ENCODE results near the gene MRPL55. TPM values are rescaled to one million over a fixed set of nuclear protein-coding genes. Genes with fewer than 3 reads are reported as not detected.
"Not testable (repeated sequence)": the region's sequence is repeated elsewhere in the genome, so short reads cannot be mapped to it uniquely, and the experiment has no call there.

Gene MRPL55
- total RNA-seq, 1 donor from 2014 or later: 65.6 TPM

DNA sequence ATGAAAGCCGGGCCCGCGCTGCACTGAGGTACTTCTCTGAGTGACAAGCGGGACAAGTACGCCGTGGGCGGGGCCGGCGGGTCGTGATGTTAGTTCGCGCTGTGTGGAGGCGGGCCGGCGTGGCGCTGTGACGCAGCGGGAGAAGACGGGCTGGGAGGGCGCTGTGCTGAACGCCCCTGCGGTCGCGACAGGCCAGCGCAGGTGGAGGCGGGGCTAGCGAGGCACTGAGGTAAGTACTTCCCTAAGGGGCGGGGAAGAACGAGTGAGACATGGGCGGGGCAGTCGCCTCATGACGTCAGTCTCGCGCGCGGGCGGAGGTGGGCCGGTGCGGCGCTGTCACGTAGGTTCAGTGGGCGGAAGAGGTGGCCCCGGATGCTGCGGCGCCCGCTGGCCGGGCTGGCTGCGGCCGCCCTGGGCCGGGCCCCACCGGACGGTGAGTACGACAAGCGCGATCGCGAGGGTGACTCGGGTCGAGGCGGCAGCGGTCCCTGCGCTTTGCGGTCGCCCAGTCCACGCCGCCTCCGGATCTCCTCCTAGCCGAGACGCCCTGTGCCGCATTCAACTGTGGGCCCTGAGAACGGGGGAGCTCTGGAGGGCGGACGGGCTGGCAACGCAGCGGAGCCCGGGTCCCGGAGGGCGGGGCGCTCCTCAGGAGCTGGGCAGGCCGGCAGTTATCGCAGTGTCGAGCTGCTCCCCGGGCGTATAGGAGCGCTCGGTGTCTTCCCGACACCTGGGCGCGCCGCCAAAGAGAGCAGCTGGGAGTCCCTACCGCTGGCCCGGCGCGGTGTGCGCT lies 31.0 kb upstream of the MRPL55 start, which contains the start of gene GUK1:
Gene GUK1, plus strand, starts transcription at position 349 of the 793 bp plus-strand sequence. Its CDS starts 24 bp downstream, at position 373.
- peak; percentile 94 for ATAC-seq (ENCODE audit: poor library complexity)
- intact Hi-C loops (cut with DNase I): loop anchor here (2.0 kb wide), 1 partner anchor 25 kb away; the partner anchor contains the start of gene IBA57
- peak; percentile 100 for DNase-seq

DNA sequence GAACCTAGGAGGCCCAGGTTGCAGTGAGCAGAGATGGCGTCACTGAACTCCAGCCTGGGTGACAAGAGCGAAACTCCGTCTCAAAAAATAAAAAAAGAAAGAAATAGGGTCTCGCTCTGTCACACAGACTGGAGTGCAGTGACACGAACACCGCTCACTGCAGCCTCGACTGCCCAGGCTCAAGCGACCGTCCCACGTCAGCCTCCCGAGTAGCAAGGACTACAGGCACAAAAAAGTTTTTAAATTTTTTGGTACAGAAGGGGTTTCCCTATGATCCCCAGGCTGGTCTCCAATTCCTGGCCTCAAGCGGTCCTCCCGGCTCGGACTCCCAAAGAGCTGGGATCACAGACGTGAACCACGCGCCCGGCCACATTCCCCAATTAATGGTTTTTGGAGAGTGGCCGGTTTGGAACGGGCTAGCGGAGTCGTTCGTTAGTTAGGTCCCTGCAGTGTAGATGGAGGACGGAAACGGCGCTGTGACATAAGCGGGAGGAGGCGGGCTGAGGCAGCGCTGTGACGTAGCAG lies 30.4 kb upstream of the MRPL55 start:
- DNase-seq (no peak), ATAC-seq (ENCODE audit: poor library complexity) (no peak)
- intact Hi-C loops (cut with DNase I): no loop called here

DNA sequence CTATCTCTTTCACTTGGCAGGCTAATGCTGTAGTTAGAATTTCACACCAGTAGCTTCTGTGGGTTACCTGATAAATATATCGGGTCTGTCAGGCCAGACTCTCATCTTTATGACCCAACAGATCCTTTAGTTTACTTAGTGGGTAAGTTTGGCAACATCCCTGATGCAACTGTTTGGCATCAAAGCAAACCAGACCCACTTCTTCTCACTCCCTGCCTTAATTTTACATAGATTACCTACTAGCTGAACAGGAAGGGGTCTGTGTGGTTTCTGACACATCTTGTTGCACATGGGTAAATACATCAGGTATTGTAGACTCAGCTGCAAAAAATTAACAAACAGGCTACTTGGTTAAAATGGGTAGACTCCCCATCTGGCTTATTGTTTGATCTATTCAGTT lies 27.8 kb upstream of the MRPL55 start:
- no peak for DNase-seq
- no peak for ATAC-seq (ENCODE audit: poor library complexity)
- intact Hi-C loops (cut with DNase I): no loop called here

DNA sequence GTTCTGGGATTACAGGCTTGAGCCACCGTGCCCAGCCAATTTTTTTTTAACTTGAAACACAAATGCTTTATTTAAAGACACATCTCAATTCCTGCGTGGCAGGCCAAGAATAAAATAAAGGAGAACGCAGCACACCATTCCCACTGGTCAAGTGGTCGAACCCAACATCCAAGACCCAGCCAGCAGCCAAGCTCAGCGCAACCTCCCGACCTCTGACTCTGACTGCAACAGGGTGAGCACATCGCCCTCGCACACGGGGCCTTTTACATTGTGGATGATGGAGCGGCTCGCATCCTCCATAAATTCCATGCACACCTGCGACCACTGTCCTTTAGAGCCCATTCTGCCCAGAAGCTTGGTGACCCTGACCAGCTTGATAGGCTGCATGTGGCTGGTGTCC lies 25.5 kb upstream of the MRPL55 start:
- DNase-seq (no peak), ATAC-seq (ENCODE audit: poor library complexity) (no peak)
- intact Hi-C loops (cut with DNase I): loop anchor here (5.0 kb wide), 1 partner anchor 378 kb away; no protein-coding TSS in a partner anchor

DNA sequence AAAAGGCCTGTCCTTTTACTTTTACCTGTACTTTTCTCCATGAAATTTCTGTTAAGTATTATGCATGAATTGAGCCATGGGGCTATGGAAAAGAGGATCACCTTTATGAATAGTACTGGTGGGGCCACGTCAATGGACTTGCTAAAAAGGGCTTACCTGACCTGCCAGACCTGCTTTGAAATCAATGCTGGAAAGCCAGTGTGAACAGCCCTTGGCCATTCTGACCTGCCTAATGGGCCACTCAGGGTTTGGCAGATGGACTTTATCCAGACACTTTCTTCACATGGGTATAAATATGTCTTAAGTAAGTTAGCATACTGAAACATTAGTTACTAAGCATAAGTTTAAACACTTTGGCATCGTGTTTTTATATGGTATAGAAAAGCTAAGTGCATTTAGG lies 22.7 kb upstream of the MRPL55 start:
- intact Hi-C loops (cut with DNase I): loop anchor here (5.0 kb wide), 1 partner anchor 381 kb away; no protein-coding TSS in a partner anchor
- DNase-seq (no peak), ATAC-seq (ENCODE audit: poor library complexity) (no peak)

DNA sequence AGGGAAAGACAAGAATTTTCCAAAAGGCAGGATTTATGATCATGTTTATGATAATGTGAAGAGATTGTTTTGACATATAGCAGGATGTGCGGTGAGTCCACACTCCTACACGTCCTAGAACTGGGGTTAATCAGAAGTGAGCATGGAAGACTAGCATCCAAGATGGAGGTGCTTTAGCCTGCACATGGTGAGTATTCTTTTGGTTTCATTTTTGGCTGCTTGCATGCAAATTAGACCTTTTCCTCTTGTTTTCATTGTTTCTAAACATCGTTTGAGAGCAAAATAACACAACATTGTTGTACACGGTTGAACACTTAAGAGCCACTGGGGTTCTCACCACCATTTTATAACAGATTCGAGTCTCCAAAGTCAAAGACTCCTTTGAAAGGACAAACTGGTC lies 16.1 kb upstream of the MRPL55 start:
- intact Hi-C loops (cut with DNase I): loop anchor here (10.0 kb wide), 1 partner anchor 370 kb away; no protein-coding TSS in a partner anchor
- DNase-seq (no peak), ATAC-seq (ENCODE audit: poor library complexity) (no peak)

DNA sequence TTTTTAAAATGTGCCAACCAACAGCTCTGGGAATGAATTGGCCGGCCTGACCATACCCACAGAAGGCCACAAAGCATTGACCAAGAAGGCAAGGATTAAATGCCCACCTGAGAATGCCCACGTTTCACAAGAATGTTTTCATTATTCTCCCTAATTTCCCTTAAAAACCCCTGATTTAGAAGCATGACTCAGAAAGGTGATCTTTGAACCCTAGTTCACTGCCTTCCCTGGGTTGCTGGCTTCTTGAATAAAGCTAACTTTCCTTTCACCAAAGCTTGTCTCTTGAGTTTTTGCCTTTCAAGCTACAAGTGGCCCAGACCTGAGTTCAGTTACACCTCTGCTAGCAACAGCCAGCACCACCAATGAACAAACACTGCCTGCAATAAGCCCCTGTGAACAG lies 14.4 kb upstream of the MRPL55 start:
- intact Hi-C loops (cut with DNase I): loop anchor here (10.0 kb wide), 1 partner anchor 371 kb away; no protein-coding TSS in a partner anchor
- DNase-seq: no peak
- ATAC-seq (ENCODE audit: poor library complexity): no peak

DNA sequence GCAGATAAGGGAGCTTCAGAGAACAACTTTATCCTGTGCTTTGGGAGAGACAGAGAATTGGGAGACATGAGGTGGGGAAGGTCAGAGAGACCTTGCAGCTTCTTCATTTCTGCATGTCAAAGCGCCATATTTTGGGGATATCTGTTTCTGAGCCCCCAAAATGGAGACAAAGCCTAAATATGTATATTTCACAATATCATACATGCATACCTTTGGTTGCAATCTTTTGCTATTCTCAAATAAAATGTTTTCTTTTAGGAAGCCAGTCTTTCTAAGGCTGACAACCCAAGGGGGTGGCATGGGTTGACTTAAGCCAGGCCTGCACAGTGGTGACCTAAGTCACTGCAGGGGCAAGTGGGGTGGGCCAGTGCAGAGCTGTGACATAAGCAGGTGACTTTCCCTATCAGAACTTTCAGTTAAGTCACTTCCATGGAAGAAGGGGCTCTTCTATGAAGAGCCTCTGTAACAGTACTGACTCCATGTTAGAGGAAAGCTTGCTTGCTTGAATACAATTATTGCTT lies 13.9 kb upstream of the MRPL55 start:
- intact Hi-C loops (cut with DNase I): loop anchor here (10.0 kb wide), 1 partner anchor 372 kb away; no protein-coding TSS in a partner anchor
- ATAC-seq (ENCODE audit: poor library complexity) (no peak), DNase-seq (no peak)

DNA sequence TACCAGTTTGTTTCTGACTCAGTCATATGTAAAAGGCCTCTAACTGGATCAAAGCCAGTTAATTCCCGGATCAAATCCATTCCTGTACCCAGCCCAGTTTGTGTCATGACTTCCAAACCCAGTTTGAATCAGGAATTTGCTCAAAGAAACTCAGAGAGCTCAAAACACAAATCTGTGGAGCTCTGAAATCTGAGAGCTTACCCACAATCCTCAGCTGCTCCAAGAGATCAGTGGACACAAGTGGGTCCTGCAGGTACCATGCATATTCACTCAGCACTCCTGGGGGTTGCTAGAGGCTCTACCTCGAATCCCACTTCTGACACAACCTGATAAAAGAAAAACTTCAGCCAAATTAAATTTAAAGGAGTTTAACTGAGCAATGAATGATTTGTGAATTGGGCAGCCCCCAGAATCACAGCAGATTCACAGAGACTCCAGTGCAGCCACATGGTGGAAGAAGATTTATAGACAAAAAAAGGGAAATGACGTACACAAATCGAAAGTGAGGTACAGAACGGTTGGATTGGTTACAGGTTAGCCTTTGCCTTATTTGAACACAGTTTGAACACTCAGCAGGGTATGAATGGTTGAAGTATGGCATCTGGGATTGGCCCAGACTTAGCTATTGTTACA lies 11.9 kb upstream of the MRPL55 start:
- intact Hi-C loops (cut with DNase I): loop anchor here (10.0 kb wide), 1 partner anchor 374 kb away; no protein-coding TSS in a partner anchor
- ATAC-seq (ENCODE audit: poor library complexity) (no peak), DNase-seq (no peak)

DNA sequence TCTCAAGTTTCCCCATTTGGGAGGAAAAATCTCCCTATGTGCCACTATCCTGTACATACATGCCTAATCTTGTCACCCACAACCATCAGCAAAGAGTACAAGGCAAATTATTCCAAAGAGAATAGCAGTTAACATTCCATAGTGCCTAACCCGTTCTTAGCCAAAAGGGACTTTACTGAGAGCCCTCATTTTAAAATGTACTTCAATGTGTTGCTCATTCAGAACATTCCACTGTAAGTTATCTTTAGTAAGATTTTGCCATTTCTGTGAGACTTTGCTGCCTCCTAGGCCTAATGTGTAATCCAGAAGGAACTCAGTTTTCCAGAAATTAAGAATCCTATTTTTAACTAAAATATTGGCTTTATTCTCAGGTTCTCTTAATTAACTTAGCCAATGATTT lies 11.3 kb upstream of the MRPL55 start:
- ATAC-seq (ENCODE audit: poor library complexity): no peak
- intact Hi-C loops (cut with DNase I): loop anchor here (10.0 kb wide), 1 partner anchor 374 kb away; no protein-coding TSS in a partner anchor
- no peak for DNase-seq

DNA sequence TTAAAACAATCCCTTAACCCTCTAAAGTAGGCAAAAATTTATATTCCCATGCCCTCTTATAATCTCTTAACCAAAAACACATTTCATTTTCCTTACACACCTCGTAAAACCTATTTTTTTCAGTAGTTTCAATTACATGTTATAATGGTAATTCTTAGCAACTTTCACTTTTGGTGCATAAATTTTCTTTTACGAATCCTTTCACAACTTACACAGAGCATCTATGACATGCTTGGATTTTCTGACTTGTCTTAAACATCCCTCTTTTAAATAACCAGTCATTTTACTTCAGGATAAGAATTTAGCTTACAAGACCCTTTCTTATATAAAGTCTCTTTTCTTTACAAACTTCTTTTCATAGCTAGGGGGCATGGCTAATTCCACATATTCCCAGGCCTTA lies 8.9 kb upstream of the MRPL55 start:
- intact Hi-C loops (cut with DNase I): no loop called here
- DNase-seq (no peak), ATAC-seq (ENCODE audit: poor library complexity) (no peak)

DNA sequence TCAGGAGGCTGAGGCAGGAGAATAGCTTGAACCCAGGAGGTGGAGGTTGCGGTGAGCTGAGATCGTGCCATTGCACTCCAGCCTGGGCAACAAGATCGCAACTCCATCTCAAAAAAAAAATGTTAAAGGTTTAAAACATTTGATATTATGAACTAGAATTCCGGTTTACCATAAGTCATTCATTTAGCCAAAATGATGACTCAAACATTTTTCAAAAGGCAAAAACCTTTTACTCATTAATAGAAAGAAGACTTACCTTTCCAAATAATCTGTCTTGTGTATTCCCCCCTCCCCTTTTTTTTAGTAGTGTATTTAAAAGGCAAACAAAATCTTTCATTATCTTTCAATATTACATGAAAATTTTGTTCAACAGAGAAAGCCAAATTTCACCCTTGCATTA lies 8.2 kb upstream of the MRPL55 start:
- no peak for ATAC-seq (ENCODE audit: poor library complexity)
- intact Hi-C loops (cut with DNase I): no loop called here

DNA sequence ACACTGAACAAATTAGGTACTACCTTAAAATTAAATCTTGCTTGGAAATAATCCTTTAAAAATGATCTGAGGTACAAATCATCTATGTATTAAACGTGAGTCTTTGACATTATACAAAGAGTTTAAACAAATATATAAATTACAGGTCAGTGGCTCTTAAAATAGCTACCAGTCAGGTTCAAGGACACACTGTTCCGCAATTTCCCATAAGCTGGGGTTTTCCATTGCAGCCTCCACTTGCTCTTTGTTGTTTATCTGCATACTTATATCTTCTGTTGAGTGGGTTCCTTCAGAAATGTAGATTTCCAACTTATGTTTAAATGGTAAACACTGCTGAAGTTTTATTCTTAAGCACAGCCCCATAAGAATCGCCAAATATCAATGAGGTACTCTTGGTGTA lies 5.7 kb upstream of the MRPL55 start:
- no peak for DNase-seq
- intact Hi-C loops (cut with DNase I): no loop called here
- ATAC-seq (ENCODE audit: poor library complexity): no peak

More for the DNA sequence above, 8.2 kb upstream of the MRPL55 start:
- DNase-seq: no peak

DNA sequence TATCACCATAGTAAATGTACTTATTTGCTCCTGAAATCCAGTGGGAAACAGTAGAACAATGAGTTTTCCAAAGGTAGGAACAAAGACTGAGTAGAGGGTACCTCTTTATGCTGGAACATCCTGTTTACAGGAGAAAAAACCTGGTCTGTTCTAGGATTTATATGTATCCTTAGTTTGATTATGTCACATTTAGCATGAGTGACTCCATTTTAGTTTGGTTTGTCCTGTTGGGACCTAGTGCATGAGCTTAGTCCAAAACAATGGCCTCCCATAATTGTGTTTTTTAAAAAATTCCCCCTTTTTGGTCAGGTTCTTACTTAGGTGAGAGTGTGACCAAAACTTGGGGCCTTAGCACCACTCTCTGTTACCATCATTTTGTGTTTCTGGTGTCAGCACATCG lies 3.5 kb upstream of the MRPL55 start:
- no peak for DNase-seq
- intact Hi-C loops (cut with DNase I): no loop called here
- no peak for ATAC-seq (ENCODE audit: poor library complexity)

DNA sequence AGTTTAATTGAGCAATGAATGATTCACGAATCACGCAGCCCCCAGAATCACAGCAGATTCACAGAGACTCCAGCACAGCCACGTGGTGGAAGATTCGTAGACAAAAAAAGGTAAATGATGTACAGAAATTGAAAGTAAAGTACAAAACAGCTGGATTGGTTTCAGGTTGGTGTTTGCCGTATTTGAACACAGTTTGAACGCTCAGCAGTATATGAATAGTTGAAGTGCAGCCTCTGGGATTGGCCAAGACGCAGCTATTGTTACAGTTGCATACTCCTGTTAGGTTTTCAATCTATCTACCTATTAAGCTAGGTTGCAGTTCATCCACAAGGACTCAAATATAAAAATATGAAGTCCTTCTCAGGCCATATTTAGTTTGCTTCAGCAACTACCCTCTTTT lies 3.1 kb upstream of the MRPL55 start:
- ATAC-seq (ENCODE audit: poor library complexity): no peak
- intact Hi-C loops (cut with DNase I): no loop called here
- no peak for DNase-seq

DNA sequence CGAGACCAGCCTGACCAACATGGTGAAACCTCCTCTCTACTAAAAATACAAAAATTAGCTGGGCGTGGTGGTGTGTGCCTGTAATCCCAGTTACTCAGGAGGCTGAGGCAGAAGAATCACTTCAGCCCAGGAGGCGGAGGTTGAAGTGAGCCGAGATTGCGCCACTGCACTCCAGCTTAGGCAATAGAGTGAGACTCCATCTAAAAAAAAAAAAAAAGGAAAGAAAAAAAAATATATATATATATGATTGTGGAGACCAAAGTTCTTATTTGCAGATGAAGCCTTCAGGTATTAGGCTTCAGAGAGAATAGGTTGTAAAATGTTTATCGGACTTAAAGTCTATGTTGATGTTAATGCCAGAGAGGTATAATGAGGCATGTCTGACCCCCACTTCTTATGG lies 2.2 kb upstream of the MRPL55 start:
- ATAC-seq (ENCODE audit: poor library complexity); intact Hi-C loops (cut with DNase I); DNase-seq: not testable (repeated sequence)

DNA sequence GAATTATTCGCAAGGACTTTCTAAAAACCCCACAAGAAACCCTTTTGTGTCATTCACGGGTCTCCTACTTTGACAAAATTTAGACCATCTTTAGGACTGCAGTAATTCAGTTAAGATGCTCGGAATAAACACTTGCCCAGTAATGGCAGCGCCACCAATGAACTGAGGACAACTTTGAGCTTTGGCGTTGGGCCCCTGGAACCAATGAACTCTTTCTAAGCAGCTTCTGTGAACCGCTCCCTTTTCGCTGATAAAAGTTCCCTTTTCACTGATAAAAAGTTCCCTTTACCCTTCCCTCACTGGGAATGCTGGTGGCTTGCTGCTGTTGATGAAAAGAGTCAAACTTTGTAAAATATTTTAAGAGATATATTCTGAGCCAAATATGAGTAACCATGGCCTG lies 1.5 kb upstream of the MRPL55 start:
- intact Hi-C loops (cut with DNase I): no loop called here
- no peak for DNase-seq
- ATAC-seq (ENCODE audit: poor library complexity): no peak

DNA sequence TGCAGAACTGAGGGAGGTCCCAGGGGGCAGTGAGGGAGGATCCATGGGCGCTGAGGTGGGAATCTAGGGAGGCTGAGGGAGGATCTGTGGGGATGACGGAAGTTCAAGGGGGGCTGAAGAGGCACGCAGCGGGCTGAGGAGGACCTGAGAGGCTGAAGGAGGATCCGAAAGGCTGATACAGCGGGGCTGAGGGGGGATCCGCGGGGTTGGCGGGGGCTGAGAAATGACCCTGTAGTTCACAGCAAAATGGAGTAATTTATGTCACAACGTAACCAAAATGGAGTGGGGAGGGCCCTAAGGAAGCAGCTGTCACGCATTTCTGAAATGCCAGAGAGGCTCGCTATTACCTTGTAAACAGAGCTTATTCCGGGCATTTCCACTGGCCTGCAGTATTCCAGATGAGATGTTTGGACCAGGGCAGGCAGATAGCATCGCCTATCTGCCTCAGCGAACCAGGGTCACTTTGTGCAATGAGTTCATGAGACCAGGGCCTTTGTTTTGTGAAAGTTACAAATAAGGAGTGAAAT lies 926 bp upstream of the MRPL55 start:
- peak; percentile 5 for ATAC-seq (ENCODE audit: poor library complexity)
- intact Hi-C loops (cut with DNase I): no loop called here
- DNase-seq: no peak

DNA sequence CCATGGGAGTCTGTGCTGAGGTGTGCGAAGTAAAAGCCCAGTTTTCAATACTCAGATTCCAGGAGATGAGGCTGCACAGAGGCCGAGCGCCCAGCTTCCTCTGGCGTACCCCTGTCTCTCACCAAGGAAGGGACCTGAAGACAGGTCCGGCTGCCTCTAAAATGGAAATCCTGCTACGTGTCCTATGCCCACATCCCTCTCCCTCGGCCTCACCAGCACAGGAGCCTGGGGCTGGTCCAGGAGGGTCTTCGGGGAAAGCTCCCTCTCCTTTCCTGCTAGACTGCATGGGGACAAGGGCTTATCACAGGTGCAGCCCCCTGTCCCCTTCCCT lies 392 bp downstream of the MRPL55 start:
- ATAC-seq (ENCODE audit: poor library complexity): no peak
- DNase-seq: no peak
- intact Hi-C loops (cut with DNase I): no loop called here

Measured in Right ventricle myocardium superior (tissue), 1 donor.